Uterus (tissue), 4 donors: ENCODE data around the gene CDX1. TPM values are rescaled to one million over a fixed set of nuclear protein-coding genes. Genes with fewer than 3 reads are reported as not detected.
A peak's percentile ranks its signal among the peaks of the same experiment; 100 is the strongest.

Experiments
- DNase-seq, 2 donors: peaks; one replicate each; pipeline ENCODE4 v3.0.0-alpha.2; 2019 to 2020
- H3K27ac ChIP-seq, 2 donors: fragments of 200-600 bp; sonication (generic); 1 replicate in 1 of 2; 2 replicates in 1 of 2; pipeline ENCODE4 v1.5.1; 2016 to 2018
- H3K27me3 ChIP-seq, 2 donors: fragments of 200-600 bp; sonication (generic); one replicate each; pipeline ENCODE4 v1.5.1; 2018 to 2019; ENCODE audit warnings: control low read depth in 1 of 2
- H3K36me3 ChIP-seq, 2 donors: fragments of 200-600 bp; sonication (generic); one replicate each; pipeline ENCODE4 v1.5.1; 2019; ENCODE audit warnings: control low read depth in 1 of 2
- H3K4me1 ChIP-seq, 2 donors: fragments of 200-600 bp; sonication (generic); one replicate each; pipeline ENCODE4 v1.5.1; 2018 to 2019; ENCODE audit warnings: control low read depth in 1 of 2
- H3K4me3 ChIP-seq, 2 donors: fragments of 200-600 bp; sonication (generic); 1 replicate in 1 of 2; 2 replicates in 1 of 2; pipeline ENCODE4 v1.5.1; 2018 to 2019; ENCODE audit warnings: mild to moderate bottlenecking in 1 of 2
- H3K9me3 ChIP-seq, 2 donors: fragments of 200-600 bp; sonication (generic); one replicate each; pipeline ENCODE4 v1.5.1; 2019; ENCODE audit warnings: control low read depth in 1 of 2
- POLR2A ChIP-seq, 2 donors: fragments of 450-650 bp; IDR thresholded peaks; one replicate each; pipeline ENCODE4 v1.6.1; 2016; ENCODE audit warnings: antibody characterized with exemption in 2 of 2, mild to moderate bottlenecking in 1 of 2, moderate library complexity in 1 of 2
- intact Hi-C: fragments of 100-400 bp; cut with DNase I; formaldehyde crosslinking; loops from one replicate; pipeline ENCODE4 v1.15.1; 2023; ENCODE audit warnings: low total_unique reads
- total RNA-seq, 4 donors: library from RNA; depleted of rRNA in 3 of 4; stranded (reverse); fragments of >200 nt in 3 of 4; gene quantifications; one replicate each; pipeline versions ENCODE4 v1.1.0 to v1.2.4, GENCODE V29; 2014 to 2023
- TF ChIP-seq, protein P1 (sequence below), 4 experiments: fragments of 200-600 bp in 2 of 4; fragments of 450-650 bp in 2 of 4; sonication (generic) in 2 of 4; IDR thresholded peaks; one replicate each; pipeline ENCODE4 v1.5.1; 2016 to 2019; ENCODE audit warnings: antibody characterized with exemption in 4 of 4, mild to moderate bottlenecking in 2 of 4, moderate library complexity in 1 of 4
- donor health status: DM: yes; HTN: yes; CAD: no.

Gene CDX1
- total RNA-seq, 4 donors from 2014 or later: 0.29 to 0.77 (median 0.38) TPM

DNA sequence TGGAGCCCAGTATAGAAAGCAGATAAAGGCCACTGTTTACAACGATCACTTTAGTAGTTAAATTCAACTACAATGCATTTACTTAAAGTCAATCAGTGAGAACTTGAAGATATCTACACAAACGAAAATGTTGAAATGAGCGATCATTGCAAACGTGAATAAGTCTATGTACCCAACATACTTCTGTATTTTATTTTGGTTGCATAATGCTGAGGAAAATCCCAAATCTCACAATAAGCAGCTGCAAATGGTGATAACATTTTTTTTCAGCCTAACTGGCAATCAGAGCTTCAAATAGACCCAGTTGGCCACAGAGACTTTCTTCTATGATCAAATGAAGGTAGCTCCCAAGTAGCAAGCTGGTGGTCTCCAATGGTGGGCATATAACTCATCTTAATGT, 43.0 kb upstream of the CDX1 start:
- no peaks in the 10 kb centered on the region for H3K9me3 ChIP-seq
- TF ChIP-seq, protein P1, sequence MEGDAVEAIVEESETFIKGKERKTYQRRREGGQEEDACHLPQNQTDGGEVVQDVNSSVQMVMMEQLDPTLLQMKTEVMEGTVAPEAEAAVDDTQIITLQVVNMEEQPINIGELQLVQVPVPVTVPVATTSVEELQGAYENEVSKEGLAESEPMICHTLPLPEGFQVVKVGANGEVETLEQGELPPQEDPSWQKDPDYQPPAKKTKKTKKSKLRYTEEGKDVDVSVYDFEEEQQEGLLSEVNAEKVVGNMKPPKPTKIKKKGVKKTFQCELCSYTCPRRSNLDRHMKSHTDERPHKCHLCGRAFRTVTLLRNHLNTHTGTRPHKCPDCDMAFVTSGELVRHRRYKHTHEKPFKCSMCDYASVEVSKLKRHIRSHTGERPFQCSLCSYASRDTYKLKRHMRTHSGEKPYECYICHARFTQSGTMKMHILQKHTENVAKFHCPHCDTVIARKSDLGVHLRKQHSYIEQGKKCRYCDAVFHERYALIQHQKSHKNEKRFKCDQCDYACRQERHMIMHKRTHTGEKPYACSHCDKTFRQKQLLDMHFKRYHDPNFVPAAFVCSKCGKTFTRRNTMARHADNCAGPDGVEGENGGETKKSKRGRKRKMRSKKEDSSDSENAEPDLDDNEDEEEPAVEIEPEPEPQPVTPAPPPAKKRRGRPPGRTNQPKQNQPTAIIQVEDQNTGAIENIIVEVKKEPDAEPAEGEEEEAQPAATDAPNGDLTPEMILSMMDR (IDR thresholded peaks at IDR 0.05): no peak
- no peak for TF ChIP-seq POLR2A (IDR thresholded peaks at IDR 0.05)
- H3K36me3 ChIP-seq: no peaks in the 10 kb centered on the region
- no peak for DNase-seq
- no peaks in the 10 kb centered on the region for H3K27me3 ChIP-seq
- no peak overlapping the region for H3K27ac ChIP-seq
- intact Hi-C loops: no loop called here
- H3K4me1 ChIP-seq: no peaks in the 10 kb centered on the region
- H3K4me3 ChIP-seq: no peak overlapping the region

DNA sequence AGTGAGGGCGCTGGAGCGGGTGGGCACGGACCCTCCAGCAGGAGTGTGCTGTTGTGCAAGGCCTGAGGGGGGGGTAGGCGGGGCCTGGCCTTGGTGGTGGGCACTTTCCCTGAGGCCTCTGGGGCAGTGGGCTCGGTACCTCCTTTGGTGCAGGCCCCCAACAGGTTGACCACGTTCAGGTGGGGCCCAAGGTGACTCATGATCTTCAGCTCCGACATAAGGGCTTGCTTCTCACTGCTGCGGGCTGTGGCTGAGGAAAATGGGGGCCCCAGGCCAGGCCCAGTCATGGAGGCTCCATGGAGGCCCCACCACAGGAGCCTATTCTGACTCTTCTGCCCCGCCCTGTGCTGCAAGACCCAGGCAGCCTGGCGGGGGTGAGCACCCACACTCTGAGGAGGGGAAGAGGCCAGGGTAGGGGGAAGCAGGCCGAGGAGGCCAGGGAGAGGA, 42.4 kb upstream of the CDX1 start:
- TF ChIP-seq, protein P1 (IDR thresholded peaks at IDR 0.05): no peak
- no peak for TF ChIP-seq POLR2A (IDR thresholded peaks at IDR 0.05)
- Histone ChIP-seq H3K27me3 (no peaks in the 10 kb centered on the region), H3K27ac (no peak overlapping the region), H3K4me1 (no peaks in the 10 kb centered on the region), H3K9me3 (no peaks in the 10 kb centered on the region), H3K4me3 (no peak overlapping the region), H3K36me3 (no peaks in the 10 kb centered on the region)
- peak in 1 of 2 donors; percentile 15 for DNase-seq
- intact Hi-C loops: no loop called here

- intact Hi-C loops: no loop called here
- Histone ChIP-seq H3K4me3 (no peak overlapping the region), H3K27ac (no peak overlapping the region), H3K9me3 (no peaks in the 10 kb centered on the region), H3K36me3 (no peaks in the 10 kb centered on the region), H3K4me1 (peaks cover 0 to 3% of the 10 kb centered on the region in 2 donors), H3K27me3 (no peaks in the 10 kb centered on the region)
- no peak for DNase-seq
- TF ChIP-seq POLR2A (IDR thresholded peaks at IDR 0.05): no peak
Measured at GRCh38 chr5:150124596-150124995, 42.0 kb upstream of the CDX1 start.

GRCh38 chr5:150125334-150125733, 41.2 kb upstream of the CDX1 start:
- Histone ChIP-seq H3K4me1 (peaks cover 0 to 10% of the 10 kb centered on the region in 2 donors), H3K27me3 (no peaks in the 10 kb centered on the region), H3K27ac (no peak overlapping the region), H3K4me3 (no peak overlapping the region), H3K36me3 (no peaks in the 10 kb centered on the region), H3K9me3 (no peaks in the 10 kb centered on the region)
- no peak for DNase-seq
- intact Hi-C loops: no loop called here
- TF ChIP-seq, protein P1 (IDR thresholded peaks at IDR 0.05): no peak
- TF ChIP-seq POLR2A (IDR thresholded peaks at IDR 0.05): no peak

DNA sequence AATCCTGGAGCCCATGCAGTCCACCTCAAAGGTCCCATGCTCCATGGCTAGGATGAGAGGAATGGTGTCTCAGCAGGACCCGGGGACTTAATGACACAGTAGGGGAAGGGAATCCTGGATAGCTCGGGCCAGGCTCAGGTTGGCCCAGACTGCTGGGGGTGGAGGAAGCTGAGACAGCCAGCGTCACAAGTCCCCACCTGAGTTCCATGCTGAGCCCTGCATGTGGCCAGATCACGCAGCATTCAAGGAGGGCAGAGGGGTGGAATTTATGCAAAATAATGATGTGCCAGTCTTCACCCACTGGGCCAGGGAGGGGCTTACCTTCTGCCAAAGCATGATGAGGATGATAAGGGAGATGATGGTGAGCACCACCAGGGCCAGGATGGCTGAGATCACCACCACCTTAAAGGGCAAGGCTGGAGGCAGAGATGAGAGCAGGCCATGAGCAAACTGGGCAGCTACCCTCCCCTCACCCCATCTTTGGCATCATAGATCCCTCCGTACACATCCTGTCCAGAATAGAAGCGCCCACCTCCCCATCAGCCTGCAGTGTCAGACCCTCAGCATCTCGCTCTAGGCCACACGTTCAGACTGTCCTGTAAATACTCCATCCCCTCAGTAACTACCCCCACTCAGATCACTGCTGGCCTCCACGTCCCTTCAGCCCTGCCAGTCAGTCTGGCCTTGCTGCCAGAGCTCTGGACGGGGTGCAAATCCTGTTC, 40.2 kb upstream of the CDX1 start:
- no peaks in the 10 kb centered on the region for H3K9me3 ChIP-seq
- H3K4me1 ChIP-seq: peaks cover 0 to 20% of the 10 kb centered on the region in 2 donors
- DNase-seq: no peak
- no peak overlapping the region for H3K27ac ChIP-seq
- no peak overlapping the region for H3K4me3 ChIP-seq
- no peaks in the 10 kb centered on the region for H3K27me3 ChIP-seq
- intact Hi-C loops: no loop called here
- H3K36me3 ChIP-seq: no peaks in the 10 kb centered on the region
- TF ChIP-seq, protein P1 (IDR thresholded peaks at IDR 0.05): no peak
- TF ChIP-seq POLR2A (IDR thresholded peaks at IDR 0.05): no peak
